ENCODE results near the gene FGF12. TPM values are rescaled to one million over a fixed set of nuclear protein-coding genes. Genes with fewer than 3 reads are reported as not detected.

FGF12 gene
- total RNA-seq, 1 experiment from 2014 or later = 0.07 TPM

DNA sequence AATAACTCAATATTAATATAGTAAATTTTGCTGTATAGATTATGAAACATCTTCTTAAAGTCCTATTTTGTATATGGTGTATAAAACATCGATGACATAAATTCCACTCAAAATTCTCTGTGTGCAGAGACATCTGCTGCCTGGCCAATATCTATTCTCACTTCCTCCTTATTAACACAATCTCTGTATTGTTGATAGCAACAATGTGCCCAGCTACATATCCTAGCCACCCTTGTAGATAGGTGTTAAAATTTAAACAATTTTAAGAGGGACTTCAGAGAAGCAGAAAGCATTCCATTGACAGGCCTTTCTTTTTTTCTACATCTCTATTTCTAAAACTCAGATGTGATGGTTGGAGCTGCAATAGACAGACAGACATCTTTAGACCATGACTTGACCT, 72.3 kb downstream of the FGF12 start:
- Histone ChIP-seq H3K79me2 (ENCODE audit: insufficient read depth, low read length) (no peaks in the 10 kb centered on the region), H3K4me1 (ENCODE audit: control insufficient read depth in 1 of 2, insufficient read depth in 2 of 2, low read length in 2 of 2) (no peaks in the 10 kb centered on the region), H3K27me3 (ENCODE audit: insufficient read depth, low read length) (peaks cover 35% of the 10 kb centered on the region), H3K9ac (ENCODE audit: low read length) (no peak overlapping the region), H2AFZ (ENCODE audit: low read depth, low read length, poor library complexity, severe bottlenecking) (no peak overlapping the region), H3K9me3 (ENCODE audit: control insufficient read depth in 1 of 2, insufficient read depth in 1 of 2, low read depth in 1 of 2, low read length in 2 of 2) (no peaks in the 10 kb centered on the region), H3K27ac (ENCODE audit: low read depth, low read length) (no peak overlapping the region), H4K20me1 (ENCODE audit: insufficient read depth) (no peaks in the 10 kb centered on the region), H3K9me2 (ENCODE audit: insufficient read depth) (no peaks in the 10 kb centered on the region), H3K4me2 (ENCODE audit: low read length) (no peak overlapping the region), H3K4me3 (replicated peaks in 1 of 2; ENCODE audit: low read depth in 1 of 2, low read length in 2 of 2) (no peak overlapping the region), H3K36me3 (ENCODE audit: control insufficient read depth in 1 of 2, insufficient read depth in 2 of 2, low read length in 2 of 2) (no peaks in the 10 kb centered on the region)
- RAD21 ChIA-PET (ENCODE audit: low non-redundant PET in 1 of 2, low total read pairs in 2 of 2, uncharacterized antibody in 2 of 2, unreplicated experiment in 2 of 2) = no interaction called here
- POLR2A ChIA-PET = no interaction called here
- DNase-seq (ENCODE audit: low read depth, low spot score) = no peak
- intact Hi-C loops (cut with micrococcal nuclease) = no loop called here
- CTCF ChIA-PET = no interaction called here
- TF ChIP-seq EZH2 (IDR thresholded peaks at IDR 0.05) (no peak), RAD21 (IDR thresholded peaks at IDR 0.05; ENCODE audit: low read depth) (no peak), SP1 (IDR thresholded peaks at IDR 0.05; ENCODE audit: low read depth) (no peak), FOSL1 (IDR thresholded peaks at IDR 0.05; ENCODE audit: low read depth) (no peak), CBX3 (IDR thresholded peaks at IDR 0.05; ENCODE audit: low read depth) (no peak)
- BruUV-seq (replicated peaks) = no TSS peak
- no peak for ATAC-seq

DNA sequence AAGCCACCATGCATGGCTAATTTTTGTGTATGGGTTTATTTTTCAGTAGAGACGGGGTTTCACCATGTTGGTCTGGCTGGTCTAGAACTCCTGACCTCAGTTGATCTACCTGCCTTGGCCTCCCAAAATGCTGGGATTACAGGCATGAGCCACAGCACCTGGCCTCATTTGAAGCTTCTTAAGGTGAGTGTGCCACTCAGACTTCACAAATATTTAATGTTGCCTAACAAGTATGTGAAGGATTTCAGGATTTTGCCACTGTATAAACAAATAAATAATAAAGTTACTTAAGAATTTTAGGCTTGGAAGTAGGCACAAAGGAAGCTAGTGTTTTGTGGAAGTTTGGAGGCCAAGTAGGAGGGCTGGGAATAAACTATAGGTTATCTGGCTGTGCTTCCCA, 73.5 kb downstream of the FGF12 start:
- no peak overlapping the region for H3K27ac ChIP-seq (ENCODE audit: low read depth, low read length)
- no peak overlapping the region for H3K4me2 ChIP-seq (ENCODE audit: low read length)
- no TSS peak for BruUV-seq (replicated peaks)
- no peaks in the 10 kb centered on the region for H3K79me2 ChIP-seq (ENCODE audit: insufficient read depth, low read length)
- TF ChIP-seq CEBPB (IDR thresholded peaks at IDR 0.05; ENCODE audit: low read depth) (no peak), JUND (IDR thresholded peaks at IDR 0.05) (no peak), CBX3 (IDR thresholded peaks at IDR 0.05; ENCODE audit: low read depth) (no peak), ELF1 (IDR thresholded peaks at IDR 0.05; ENCODE audit: borderline replicate concordance, low read depth) (no peak), SP1 (IDR thresholded peaks at IDR 0.05; ENCODE audit: low read depth) (no peak), EZH2 (IDR thresholded peaks at IDR 0.05) (no peak), EZH2phosphoT487 (IDR thresholded peaks at IDR 0.05; ENCODE audit: borderline replicate concordance) (no peak), SRF (IDR thresholded peaks at IDR 0.05; ENCODE audit: low read depth) (no peak), EGR1 (IDR thresholded peaks at IDR 0.05; ENCODE audit: low read depth) (no peak), ZNF274 (IDR thresholded peaks at IDR 0.05; ENCODE audit: low read depth, low read length) (no peak), RAD21 (IDR thresholded peaks at IDR 0.05; ENCODE audit: low read depth) (no peak), SIN3A (IDR thresholded peaks at IDR 0.05; ENCODE audit: low read depth) (no peak), POLR2A (IDR thresholded peaks at IDR 0.05; ENCODE audit: borderline replicate concordance, extremely low read depth, insufficient read depth, insufficient read length) (no peak)
- TF ChIP-seq, protein P1, sequence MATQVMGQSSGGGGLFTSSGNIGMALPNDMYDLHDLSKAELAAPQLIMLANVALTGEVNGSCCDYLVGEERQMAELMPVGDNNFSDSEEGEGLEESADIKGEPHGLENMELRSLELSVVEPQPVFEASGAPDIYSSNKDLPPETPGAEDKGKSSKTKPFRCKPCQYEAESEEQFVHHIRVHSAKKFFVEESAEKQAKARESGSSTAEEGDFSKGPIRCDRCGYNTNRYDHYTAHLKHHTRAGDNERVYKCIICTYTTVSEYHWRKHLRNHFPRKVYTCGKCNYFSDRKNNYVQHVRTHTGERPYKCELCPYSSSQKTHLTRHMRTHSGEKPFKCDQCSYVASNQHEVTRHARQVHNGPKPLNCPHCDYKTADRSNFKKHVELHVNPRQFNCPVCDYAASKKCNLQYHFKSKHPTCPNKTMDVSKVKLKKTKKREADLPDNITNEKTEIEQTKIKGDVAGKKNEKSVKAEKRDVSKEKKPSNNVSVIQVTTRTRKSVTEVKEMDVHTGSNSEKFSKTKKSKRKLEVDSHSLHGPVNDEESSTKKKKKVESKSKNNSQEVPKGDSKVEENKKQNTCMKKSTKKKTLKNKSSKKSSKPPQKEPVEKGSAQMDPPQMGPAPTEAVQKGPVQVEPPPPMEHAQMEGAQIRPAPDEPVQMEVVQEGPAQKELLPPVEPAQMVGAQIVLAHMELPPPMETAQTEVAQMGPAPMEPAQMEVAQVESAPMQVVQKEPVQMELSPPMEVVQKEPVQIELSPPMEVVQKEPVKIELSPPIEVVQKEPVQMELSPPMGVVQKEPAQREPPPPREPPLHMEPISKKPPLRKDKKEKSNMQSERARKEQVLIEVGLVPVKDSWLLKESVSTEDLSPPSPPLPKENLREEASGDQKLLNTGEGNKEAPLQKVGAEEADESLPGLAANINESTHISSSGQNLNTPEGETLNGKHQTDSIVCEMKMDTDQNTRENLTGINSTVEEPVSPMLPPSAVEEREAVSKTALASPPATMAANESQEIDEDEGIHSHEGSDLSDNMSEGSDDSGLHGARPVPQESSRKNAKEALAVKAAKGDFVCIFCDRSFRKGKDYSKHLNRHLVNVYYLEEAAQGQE (IDR thresholded peaks at IDR 0.05; ENCODE audit: low read depth) = no peak
- TF ChIP-seq, protein P2, sequence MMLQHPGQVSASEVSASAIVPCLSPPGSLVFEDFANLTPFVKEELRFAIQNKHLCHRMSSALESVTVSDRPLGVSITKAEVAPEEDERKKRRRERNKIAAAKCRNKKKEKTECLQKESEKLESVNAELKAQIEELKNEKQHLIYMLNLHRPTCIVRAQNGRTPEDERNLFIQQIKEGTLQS (IDR thresholded peaks at IDR 0.05) = no peak
- TF ChIP-seq, protein P3, sequence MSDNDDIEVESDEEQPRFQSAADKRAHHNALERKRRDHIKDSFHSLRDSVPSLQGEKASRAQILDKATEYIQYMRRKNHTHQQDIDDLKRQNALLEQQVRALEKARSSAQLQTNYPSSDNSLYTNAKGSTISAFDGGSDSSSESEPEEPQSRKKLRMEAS (IDR thresholded peaks at IDR 0.05) = no peak
- TF ChIP-seq, protein P4, sequence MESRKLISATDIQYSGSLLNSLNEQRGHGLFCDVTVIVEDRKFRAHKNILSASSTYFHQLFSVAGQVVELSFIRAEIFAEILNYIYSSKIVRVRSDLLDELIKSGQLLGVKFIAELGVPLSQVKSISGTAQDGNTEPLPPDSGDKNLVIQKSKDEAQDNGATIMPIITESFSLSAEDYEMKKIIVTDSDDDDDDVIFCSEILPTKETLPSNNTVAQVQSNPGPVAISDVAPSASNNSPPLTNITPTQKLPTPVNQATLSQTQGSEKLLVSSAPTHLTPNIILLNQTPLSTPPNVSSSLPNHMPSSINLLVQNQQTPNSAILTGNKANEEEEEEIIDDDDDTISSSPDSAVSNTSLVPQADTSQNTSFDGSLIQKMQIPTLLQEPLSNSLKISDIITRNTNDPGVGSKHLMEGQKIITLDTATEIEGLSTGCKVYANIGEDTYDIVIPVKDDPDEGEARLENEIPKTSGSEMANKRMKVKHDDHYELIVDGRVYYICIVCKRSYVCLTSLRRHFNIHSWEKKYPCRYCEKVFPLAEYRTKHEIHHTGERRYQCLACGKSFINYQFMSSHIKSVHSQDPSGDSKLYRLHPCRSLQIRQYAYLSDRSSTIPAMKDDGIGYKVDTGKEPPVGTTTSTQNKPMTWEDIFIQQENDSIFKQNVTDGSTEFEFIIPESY (IDR thresholded peaks at IDR 0.05; ENCODE audit: extremely low read depth, insufficient replicate concordance, low read length) = no peak
- no peak overlapping the region for H3K9ac ChIP-seq (ENCODE audit: low read length)
- ChIA-PET RAD21 (ENCODE audit: low non-redundant PET in 1 of 2, low total read pairs in 2 of 2, uncharacterized antibody in 2 of 2, unreplicated experiment in 2 of 2) (no interaction called here), POLR2A (no interaction called here), CTCF (no interaction called here)
- no peak overlapping the region for H3K4me3 ChIP-seq (replicated peaks in 1 of 2; ENCODE audit: low read depth in 1 of 2, low read length in 2 of 2)
- H2AFZ ChIP-seq (ENCODE audit: low read depth, low read length, poor library complexity, severe bottlenecking) = no peak overlapping the region
- no peaks in the 10 kb centered on the region for H4K20me1 ChIP-seq (ENCODE audit: insufficient read depth)
- intact Hi-C loops (cut with micrococcal nuclease) = no loop called here
- ATAC-seq (no peak), DNase-seq (ENCODE audit: low read depth, low spot score) (no peak)
- H3K9me3 ChIP-seq (ENCODE audit: control insufficient read depth in 1 of 2, insufficient read depth in 1 of 2, low read depth in 1 of 2, low read length in 2 of 2) = no peaks in the 10 kb centered on the region
- H3K27me3 ChIP-seq (ENCODE audit: insufficient read depth, low read length) = peaks cover 30% of the 10 kb centered on the region
- H3K36me3 ChIP-seq (ENCODE audit: control insufficient read depth in 1 of 2, insufficient read depth in 2 of 2, low read length in 2 of 2) = no peaks in the 10 kb centered on the region
- H3K4me1 ChIP-seq (ENCODE audit: control insufficient read depth in 1 of 2, insufficient read depth in 2 of 2, low read length in 2 of 2) = no peaks in the 10 kb centered on the region
- H3K9me2 ChIP-seq (ENCODE audit: insufficient read depth) = no peaks in the 10 kb centered on the region
